ENCODE data around the gene PALLD. TPM values are rescaled to one million over a fixed set of nuclear protein-coding genes. Genes with fewer than 3 reads are reported as not detected.

Gene PALLD
- total RNA-seq, 1 donor from 2014 or later: 85.7 TPM

DNA sequence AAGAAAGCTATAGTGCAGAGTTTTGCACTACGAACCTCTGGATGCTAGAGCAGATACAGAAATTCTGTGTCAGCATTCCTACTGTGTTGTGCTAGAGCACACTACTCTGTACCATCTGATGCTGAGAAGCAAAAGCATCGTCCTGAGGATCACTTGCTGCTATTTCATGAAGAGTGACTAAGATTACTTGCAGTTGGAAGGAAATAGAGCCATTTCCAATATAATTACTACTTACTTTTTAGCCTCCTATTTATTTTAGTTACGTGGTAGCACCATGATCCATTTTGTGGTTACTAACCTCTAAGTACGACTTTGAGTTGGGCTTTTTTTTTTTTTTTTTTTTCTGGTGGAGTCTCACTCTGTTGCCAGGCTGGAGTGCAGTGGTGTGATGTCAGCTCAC lies 226.7 kb downstream of the PALLD start:
- no peak overlapping the region for H3K9ac ChIP-seq
- no peak overlapping the region for H3K4me2 ChIP-seq
- Mint-ChIP-seq H3K9me3 (peaks cover 13% of the 10 kb centered on the region), H3K27ac (no peak overlapping the region), H3K27me3 (ENCODE audit: insufficient read depth, low read depth) (no peaks in the 10 kb centered on the region), H3K4me3 (no peak overlapping the region), H3K4me1 (peaks cover 3% of the 10 kb centered on the region), H3K36me3 (peaks cover 39% of the 10 kb centered on the region)
- H3K36me3 ChIP-seq: peaks cover 13% of the 10 kb centered on the region
- no peak overlapping the region for H3K4me3 ChIP-seq
- no peak overlapping the region for H3K27ac ChIP-seq
- H4K20me1 ChIP-seq (ENCODE audit: low read depth): no peaks in the 10 kb centered on the region
- no peak for DNase-seq (ENCODE audit: low spot score)
- no peaks in the 10 kb centered on the region for H3K9me3 ChIP-seq (ENCODE audit: low read depth)
- H3K27me3 ChIP-seq: no peaks in the 10 kb centered on the region
- H3K79me2 ChIP-seq (ENCODE audit: low read depth): no peaks in the 10 kb centered on the region
- no peaks in the 10 kb centered on the region for H3F3A ChIP-seq (ENCODE audit: low read depth)
- H2AFZ ChIP-seq (replicated peaks): no peak overlapping the region
- TF ChIP-seq CTCF (IDR thresholded peaks at IDR 0.05): no peak
- no peak for TF ChIP-seq EZH2 (IDR thresholded peaks at IDR 0.05)
- TF ChIP-seq EZH2phosphoT487 (IDR thresholded peaks at IDR 0.05): no peak
- peaks cover 5% of the 10 kb centered on the region for H3K4me1 ChIP-seq

DNA sequence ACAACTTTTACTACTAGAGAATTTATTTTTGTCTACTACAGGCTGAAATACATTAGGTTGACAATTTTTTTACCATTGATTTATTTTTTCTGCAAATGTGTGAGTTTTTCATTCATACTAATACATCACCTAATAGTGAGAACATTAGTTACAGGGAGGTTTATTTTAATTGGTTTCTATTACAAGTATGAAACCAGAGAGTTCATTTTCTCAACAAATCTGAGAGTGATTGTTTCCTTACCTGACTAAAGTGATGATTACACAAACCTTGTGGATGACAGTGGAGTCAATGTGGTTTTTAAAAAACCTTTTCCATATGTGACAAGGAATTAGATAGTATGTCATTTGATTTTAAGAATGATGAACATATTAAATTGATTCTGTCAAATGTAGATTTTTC lies 227.4 kb downstream of the PALLD start:
- Histone ChIP-seq H4K20me1 (ENCODE audit: low read depth) (no peaks in the 10 kb centered on the region), H3K79me2 (ENCODE audit: low read depth) (no peaks in the 10 kb centered on the region), H3K4me3 (no peak overlapping the region), H2AFZ (replicated peaks) (no peak overlapping the region), H3K27me3 (no peaks in the 10 kb centered on the region), H3K9me3 (ENCODE audit: low read depth) (no peaks in the 10 kb centered on the region), H3K4me2 (no peak overlapping the region), H3K4me1 (peaks cover 5% of the 10 kb centered on the region), H3K27ac (no peak overlapping the region), H3F3A (ENCODE audit: low read depth) (no peaks in the 10 kb centered on the region), H3K36me3 (peaks cover 13% of the 10 kb centered on the region), H3K9ac (no peak overlapping the region)
- TF ChIP-seq CTCF (IDR thresholded peaks at IDR 0.05) (no peak), EZH2phosphoT487 (IDR thresholded peaks at IDR 0.05) (no peak), EZH2 (IDR thresholded peaks at IDR 0.05) (no peak)
- Mint-ChIP-seq H3K27ac (no peak overlapping the region), H3K4me3 (no peak overlapping the region), H3K36me3 (peaks cover 43% of the 10 kb centered on the region), H3K4me1 (peaks cover 3% of the 10 kb centered on the region), H3K27me3 (ENCODE audit: insufficient read depth, low read depth) (no peaks in the 10 kb centered on the region), H3K9me3 (peaks cover 13% of the 10 kb centered on the region)
- DNase-seq (ENCODE audit: low spot score): no peak

DNA sequence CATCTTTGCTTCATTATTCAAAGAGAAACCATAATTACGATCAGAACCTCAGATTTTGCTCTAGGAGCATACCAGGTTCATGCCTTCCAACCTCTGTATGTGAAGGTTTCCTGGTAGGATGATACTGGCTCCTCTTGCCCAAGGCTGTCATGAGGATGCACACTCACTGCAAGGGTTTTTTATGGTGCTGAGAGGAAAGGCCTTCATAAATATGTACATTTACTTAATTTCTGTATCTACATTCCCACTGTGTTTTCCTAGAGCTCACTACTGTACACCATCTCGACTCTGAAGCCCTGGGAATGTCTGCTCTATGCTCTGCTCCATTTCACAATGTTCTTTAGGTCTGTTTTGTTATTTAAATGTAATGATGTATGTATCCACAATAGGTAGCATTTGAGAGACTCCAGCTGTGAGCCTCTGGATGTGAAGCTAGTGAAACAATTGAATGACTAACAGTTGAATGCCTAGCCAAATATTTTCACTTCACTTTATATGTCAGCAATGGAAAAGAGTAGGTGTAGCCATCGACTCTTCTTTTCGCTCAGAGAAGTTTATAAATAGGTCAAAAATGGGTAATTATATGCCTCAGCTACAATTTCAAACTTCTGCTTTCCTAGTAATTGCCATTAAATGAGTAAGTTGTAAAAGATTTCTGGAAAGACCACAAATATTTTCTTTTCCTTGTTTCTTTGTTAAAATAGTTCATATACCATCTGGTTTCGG lies 228.0 kb downstream of the PALLD start:
- Histone ChIP-seq H3K27me3 (no peaks in the 10 kb centered on the region), H3K4me2 (no peak overlapping the region), H4K20me1 (ENCODE audit: low read depth) (no peaks in the 10 kb centered on the region), H3K27ac (no peak overlapping the region), H3K9ac (no peak overlapping the region), H3K4me1 (peaks cover 5% of the 10 kb centered on the region), H3K36me3 (peaks cover 13% of the 10 kb centered on the region), H2AFZ (replicated peaks) (no peak overlapping the region), H3K79me2 (ENCODE audit: low read depth) (no peaks in the 10 kb centered on the region), H3K9me3 (ENCODE audit: low read depth) (no peaks in the 10 kb centered on the region), H3F3A (ENCODE audit: low read depth) (no peaks in the 10 kb centered on the region), H3K4me3 (no peak overlapping the region)
- Mint-ChIP-seq H3K27ac (no peak overlapping the region), H3K4me3 (no peak overlapping the region), H3K4me1 (peaks cover 3% of the 10 kb centered on the region), H3K9me3 (peaks cover 13% of the 10 kb centered on the region), H3K36me3 (peaks cover 42% of the 10 kb centered on the region), H3K27me3 (ENCODE audit: insufficient read depth, low read depth) (no peaks in the 10 kb centered on the region)
- peak; percentile 40 for DNase-seq (ENCODE audit: low spot score)
- no peak for TF ChIP-seq EZH2 (IDR thresholded peaks at IDR 0.05)
- no peak for TF ChIP-seq CTCF (IDR thresholded peaks at IDR 0.05)
- TF ChIP-seq EZH2phosphoT487 (IDR thresholded peaks at IDR 0.05): no peak
